ENCODE results near the gene MAN1C1.
"Not testable (repeated sequence)": the region's sequence is repeated elsewhere in the genome, so short reads cannot be mapped to it uniquely, and the experiment has no call there.

MAN1C1 gene

GRCh38 chr1:25599969-25600610 is 16.5 kb upstream of the MAN1C1 start:
- TF ChIP-seq EZH2phosphoT487 (IDR thresholded peaks at IDR 0.05; ENCODE audit: low read depth): no peak
- TF ChIP-seq, protein P1, sequence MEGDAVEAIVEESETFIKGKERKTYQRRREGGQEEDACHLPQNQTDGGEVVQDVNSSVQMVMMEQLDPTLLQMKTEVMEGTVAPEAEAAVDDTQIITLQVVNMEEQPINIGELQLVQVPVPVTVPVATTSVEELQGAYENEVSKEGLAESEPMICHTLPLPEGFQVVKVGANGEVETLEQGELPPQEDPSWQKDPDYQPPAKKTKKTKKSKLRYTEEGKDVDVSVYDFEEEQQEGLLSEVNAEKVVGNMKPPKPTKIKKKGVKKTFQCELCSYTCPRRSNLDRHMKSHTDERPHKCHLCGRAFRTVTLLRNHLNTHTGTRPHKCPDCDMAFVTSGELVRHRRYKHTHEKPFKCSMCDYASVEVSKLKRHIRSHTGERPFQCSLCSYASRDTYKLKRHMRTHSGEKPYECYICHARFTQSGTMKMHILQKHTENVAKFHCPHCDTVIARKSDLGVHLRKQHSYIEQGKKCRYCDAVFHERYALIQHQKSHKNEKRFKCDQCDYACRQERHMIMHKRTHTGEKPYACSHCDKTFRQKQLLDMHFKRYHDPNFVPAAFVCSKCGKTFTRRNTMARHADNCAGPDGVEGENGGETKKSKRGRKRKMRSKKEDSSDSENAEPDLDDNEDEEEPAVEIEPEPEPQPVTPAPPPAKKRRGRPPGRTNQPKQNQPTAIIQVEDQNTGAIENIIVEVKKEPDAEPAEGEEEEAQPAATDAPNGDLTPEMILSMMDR (IDR thresholded peaks at IDR 0.05; ENCODE audit: low read depth, low read length): no peak
- Histone ChIP-seq H4K20me1 (ENCODE audit: insufficient read depth, low read length) (no peaks in the 10 kb centered on the region), H3K79me2 (ENCODE audit: low read length) (no peaks in the 10 kb centered on the region), H3K27me3 (ENCODE audit: low read depth, low read length) (peaks cover 28% of the 10 kb centered on the region), H3K27ac (ENCODE audit: low read length) (no peak overlapping the region), H3K4me3 (ENCODE audit: low read length) (0 out of 2 replicates have a peak overlapping the region, but pooled peaks have one; percentile 24), H3K36me3 (replicated peaks; ENCODE audit: low read depth, low read length) (no peaks in the 10 kb centered on the region), H2AFZ (ENCODE audit: low read depth, low read length) (no peak overlapping the region), H3K9ac (ENCODE audit: low read length) (no peak overlapping the region), H3K9me3 (ENCODE audit: insufficient read depth, low read length) (no peaks in the 10 kb centered on the region), H3K4me2 (ENCODE audit: low read length) (peak overlapping the region; percentile 61), H3K4me1 (ENCODE audit: low read length) (peaks cover 13% of the 10 kb centered on the region)

- not testable (repeated sequence) for H3K4me2 ChIP-seq (ENCODE audit: low read length); H3K36me3 ChIP-seq (replicated peaks; ENCODE audit: low read depth, low read length)
These were observed 15.5 kb upstream of the MAN1C1 start for GRCh38 chr1:25600971-25601699.

GRCh38 chr1:25603779-25604538 is 12.6 kb upstream of the MAN1C1 start:
- peaks cover 16% of the 10 kb centered on the region for H3K4me1 ChIP-seq (ENCODE audit: low read length)

More at GRCh38 chr1:25600971-25601699, 15.5 kb upstream of the MAN1C1 start:
- Histone ChIP-seq H3K27me3 (ENCODE audit: low read depth, low read length) (peaks cover 33% of the 10 kb centered on the region), H3K4me1 (ENCODE audit: low read length) (peaks cover 13% of the 10 kb centered on the region)
- not testable (repeated sequence) for H2AFZ ChIP-seq (ENCODE audit: low read depth, low read length); H3K79me2 ChIP-seq (ENCODE audit: low read length); H3K27ac ChIP-seq (ENCODE audit: low read length); H4K20me1 ChIP-seq (ENCODE audit: insufficient read depth, low read length); H3K9ac ChIP-seq (ENCODE audit: low read length); H3K4me3 ChIP-seq (ENCODE audit: low read length); H3K9me3 ChIP-seq (ENCODE audit: insufficient read depth, low read length)

DNA sequence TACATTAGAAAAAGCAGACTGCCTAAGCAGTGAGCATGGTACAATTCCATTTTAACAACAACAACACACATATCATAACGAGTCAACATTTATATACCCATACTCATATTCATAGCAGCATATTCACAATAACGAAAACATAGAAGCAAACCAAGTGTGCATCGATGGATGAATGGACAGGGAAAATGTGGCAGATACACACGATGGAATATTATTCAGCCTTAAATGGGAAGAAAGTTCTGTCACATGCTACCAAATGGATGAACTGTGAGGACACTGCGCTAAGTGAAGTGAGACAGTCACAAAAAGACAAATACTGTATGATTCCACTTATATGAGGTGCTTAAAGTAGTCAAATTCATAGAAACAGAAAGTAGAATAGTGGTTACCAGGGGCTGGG is 9.5 kb upstream of the MAN1C1 start:
- TF ChIP-seq EZH2phosphoT487 (IDR thresholded peaks at IDR 0.05; ENCODE audit: low read depth): no peak
- TF ChIP-seq, protein P1 (IDR thresholded peaks at IDR 0.05; ENCODE audit: low read depth, low read length): no peak
- Histone ChIP-seq H3K4me1 (ENCODE audit: low read length) (peaks cover 4% of the 10 kb centered on the region; the same call in 1 of the 2 replicates), H3K4me3 (ENCODE audit: low read length) (no peak overlapping the region), H3K27me3 (ENCODE audit: low read depth, low read length) (peaks cover 58% of the 10 kb centered on the region), H3K4me2 (ENCODE audit: low read length) (no peak overlapping the region), H3K36me3 (replicated peaks; ENCODE audit: low read depth, low read length) (no peaks in the 10 kb centered on the region), H3K79me2 (ENCODE audit: low read length) (no peaks in the 10 kb centered on the region), H3K27ac (ENCODE audit: low read length) (no peak overlapping the region), H2AFZ (ENCODE audit: low read depth, low read length) (no peak overlapping the region), H4K20me1 (ENCODE audit: insufficient read depth, low read length) (no peaks in the 10 kb centered on the region; the same call in 1 of the 2 replicates), H3K9me3 (ENCODE audit: insufficient read depth, low read length) (no peaks in the 10 kb centered on the region), H3K9ac (ENCODE audit: low read length) (no peak overlapping the region)

More at GRCh38 chr1:25603779-25604538, 12.6 kb upstream of the MAN1C1 start:
- H2AFZ ChIP-seq (ENCODE audit: low read depth, low read length); H3K9ac ChIP-seq (ENCODE audit: low read length); H3K36me3 ChIP-seq (replicated peaks; ENCODE audit: low read depth, low read length); H4K20me1 ChIP-seq (ENCODE audit: insufficient read depth, low read length); H3K4me3 ChIP-seq (ENCODE audit: low read length); H3K4me2 ChIP-seq (ENCODE audit: low read length); H3K27ac ChIP-seq (ENCODE audit: low read length); H3K9me3 ChIP-seq (ENCODE audit: insufficient read depth, low read length); H3K79me2 ChIP-seq (ENCODE audit: low read length): not testable (repeated sequence)
- H3K27me3 ChIP-seq (ENCODE audit: low read depth, low read length): peaks cover 36% of the 10 kb centered on the region

Measured in OCI-LY3 (cell line).